Upper lobe of left lung (tissue), 4 donors: ENCODE results near the gene RER1.

Source experiments
- EP300 ChIP-seq, 4 donors: sonication (generic); formaldehyde crosslinking; IDR thresholded peaks; one replicate each; pipeline ENCODE4 v1.5.1; 2017; ENCODE audit warnings: antibody characterized with exemption in 4 of 4, control low read depth in 2 of 4
- POLR2A ChIP-seq, 4 donors: fragments of 450-650 bp; IDR thresholded peaks; one replicate each; pipeline ENCODE4 v1.5.1; 2016 to 2017; ENCODE audit warnings: antibody characterized with exemption in 4 of 4, mild to moderate bottlenecking in 2 of 4
- POLR2AphosphoS5 ChIP-seq, 2 donors: sonication (generic); formaldehyde crosslinking; IDR thresholded peaks; one replicate each; pipeline ENCODE4 v1.5.1; 2017; ENCODE audit warnings: antibody characterized with exemption in 2 of 2
- TF ChIP-seq, protein P1 (sequence below), 6 experiments: fragments of 450-650 bp in 4 of 6; fragments of 200-600 bp in 2 of 6; sonication (generic) in 2 of 6; IDR thresholded peaks; one replicate each; pipeline ENCODE4 v1.5.1; 2016 to 2019; ENCODE audit warnings: antibody characterized with exemption in 6 of 6

DNA sequence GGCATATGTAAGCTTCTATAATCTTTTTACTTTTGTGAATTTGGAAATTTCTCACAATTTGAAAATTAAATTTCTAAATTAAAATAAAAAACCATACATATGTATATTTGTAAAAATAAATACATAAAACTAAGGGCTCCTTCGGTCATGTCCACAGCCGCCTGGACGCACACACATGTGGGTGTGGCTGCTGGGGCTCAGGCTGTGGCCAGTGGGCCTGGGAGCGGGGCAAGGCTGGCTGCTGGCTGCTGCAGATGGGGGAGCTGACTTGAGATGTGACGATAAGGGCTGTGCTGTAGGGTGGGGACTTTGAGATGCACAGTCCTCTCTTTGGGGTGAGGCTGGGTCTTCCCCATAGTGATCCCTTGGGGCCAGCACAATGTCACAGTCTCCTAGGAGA lies 4.8 kb downstream of the RER1 start:
- TF ChIP-seq, protein P1, sequence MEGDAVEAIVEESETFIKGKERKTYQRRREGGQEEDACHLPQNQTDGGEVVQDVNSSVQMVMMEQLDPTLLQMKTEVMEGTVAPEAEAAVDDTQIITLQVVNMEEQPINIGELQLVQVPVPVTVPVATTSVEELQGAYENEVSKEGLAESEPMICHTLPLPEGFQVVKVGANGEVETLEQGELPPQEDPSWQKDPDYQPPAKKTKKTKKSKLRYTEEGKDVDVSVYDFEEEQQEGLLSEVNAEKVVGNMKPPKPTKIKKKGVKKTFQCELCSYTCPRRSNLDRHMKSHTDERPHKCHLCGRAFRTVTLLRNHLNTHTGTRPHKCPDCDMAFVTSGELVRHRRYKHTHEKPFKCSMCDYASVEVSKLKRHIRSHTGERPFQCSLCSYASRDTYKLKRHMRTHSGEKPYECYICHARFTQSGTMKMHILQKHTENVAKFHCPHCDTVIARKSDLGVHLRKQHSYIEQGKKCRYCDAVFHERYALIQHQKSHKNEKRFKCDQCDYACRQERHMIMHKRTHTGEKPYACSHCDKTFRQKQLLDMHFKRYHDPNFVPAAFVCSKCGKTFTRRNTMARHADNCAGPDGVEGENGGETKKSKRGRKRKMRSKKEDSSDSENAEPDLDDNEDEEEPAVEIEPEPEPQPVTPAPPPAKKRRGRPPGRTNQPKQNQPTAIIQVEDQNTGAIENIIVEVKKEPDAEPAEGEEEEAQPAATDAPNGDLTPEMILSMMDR (IDR thresholded peaks at IDR 0.05): no peak
- TF ChIP-seq POLR2A (IDR thresholded peaks at IDR 0.05): no peak
- TF ChIP-seq EP300 (IDR thresholded peaks at IDR 0.05): no peak
- no peak for TF ChIP-seq POLR2AphosphoS5 (IDR thresholded peaks at IDR 0.05)
